ENCODE data around the gene SMAP2.
A peak's percentile ranks its signal among the peaks of the same experiment; 100 is the strongest.

Gene SMAP2

DNA sequence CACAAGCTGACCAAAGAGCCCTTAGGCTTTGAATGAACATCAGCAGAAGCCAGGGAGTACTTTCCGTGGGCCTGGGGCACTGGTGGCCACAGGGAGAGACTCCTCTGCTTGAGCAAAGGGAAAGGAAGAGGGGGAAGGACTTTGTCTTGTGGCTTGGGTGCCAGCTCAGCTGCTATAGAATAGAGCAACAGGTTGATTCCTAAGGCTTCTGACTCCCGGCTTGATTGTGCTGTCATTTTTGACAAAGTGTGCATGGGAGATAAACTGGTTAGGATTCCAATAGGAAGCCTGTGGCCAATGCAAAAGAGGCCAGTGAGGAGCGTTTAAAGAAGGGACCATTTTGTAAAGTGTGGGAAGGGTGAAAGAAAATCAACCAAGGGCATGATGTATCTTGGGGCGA is 11.9 kb upstream of the SMAP2 start:
- TF ChIP-seq POLR2AphosphoS5 (IDR thresholded peaks at IDR 0.05; ENCODE audit: low read depth, low read length) (no peak), SIN3A (IDR thresholded peaks at IDR 0.05; ENCODE audit: borderline replicate concordance, insufficient read depth, low read length) (no peak), FOXP2 (optimal IDR thresholded peaks at IDR 0.05; ENCODE audit: borderline replicate concordance, extremely low read depth, extremely low read length, insufficient read depth) (no peak), TAF1 (IDR thresholded peaks at IDR 0.05; ENCODE audit: borderline replicate concordance, insufficient read depth, low read length) (no peak)
- TF ChIP-seq, protein P1, sequence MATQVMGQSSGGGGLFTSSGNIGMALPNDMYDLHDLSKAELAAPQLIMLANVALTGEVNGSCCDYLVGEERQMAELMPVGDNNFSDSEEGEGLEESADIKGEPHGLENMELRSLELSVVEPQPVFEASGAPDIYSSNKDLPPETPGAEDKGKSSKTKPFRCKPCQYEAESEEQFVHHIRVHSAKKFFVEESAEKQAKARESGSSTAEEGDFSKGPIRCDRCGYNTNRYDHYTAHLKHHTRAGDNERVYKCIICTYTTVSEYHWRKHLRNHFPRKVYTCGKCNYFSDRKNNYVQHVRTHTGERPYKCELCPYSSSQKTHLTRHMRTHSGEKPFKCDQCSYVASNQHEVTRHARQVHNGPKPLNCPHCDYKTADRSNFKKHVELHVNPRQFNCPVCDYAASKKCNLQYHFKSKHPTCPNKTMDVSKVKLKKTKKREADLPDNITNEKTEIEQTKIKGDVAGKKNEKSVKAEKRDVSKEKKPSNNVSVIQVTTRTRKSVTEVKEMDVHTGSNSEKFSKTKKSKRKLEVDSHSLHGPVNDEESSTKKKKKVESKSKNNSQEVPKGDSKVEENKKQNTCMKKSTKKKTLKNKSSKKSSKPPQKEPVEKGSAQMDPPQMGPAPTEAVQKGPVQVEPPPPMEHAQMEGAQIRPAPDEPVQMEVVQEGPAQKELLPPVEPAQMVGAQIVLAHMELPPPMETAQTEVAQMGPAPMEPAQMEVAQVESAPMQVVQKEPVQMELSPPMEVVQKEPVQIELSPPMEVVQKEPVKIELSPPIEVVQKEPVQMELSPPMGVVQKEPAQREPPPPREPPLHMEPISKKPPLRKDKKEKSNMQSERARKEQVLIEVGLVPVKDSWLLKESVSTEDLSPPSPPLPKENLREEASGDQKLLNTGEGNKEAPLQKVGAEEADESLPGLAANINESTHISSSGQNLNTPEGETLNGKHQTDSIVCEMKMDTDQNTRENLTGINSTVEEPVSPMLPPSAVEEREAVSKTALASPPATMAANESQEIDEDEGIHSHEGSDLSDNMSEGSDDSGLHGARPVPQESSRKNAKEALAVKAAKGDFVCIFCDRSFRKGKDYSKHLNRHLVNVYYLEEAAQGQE (IDR thresholded peaks at IDR 0.05; ENCODE audit: insufficient read depth in 1 of 2, low read depth in 2 of 2, low read length in 2 of 2), result no peak

DNA sequence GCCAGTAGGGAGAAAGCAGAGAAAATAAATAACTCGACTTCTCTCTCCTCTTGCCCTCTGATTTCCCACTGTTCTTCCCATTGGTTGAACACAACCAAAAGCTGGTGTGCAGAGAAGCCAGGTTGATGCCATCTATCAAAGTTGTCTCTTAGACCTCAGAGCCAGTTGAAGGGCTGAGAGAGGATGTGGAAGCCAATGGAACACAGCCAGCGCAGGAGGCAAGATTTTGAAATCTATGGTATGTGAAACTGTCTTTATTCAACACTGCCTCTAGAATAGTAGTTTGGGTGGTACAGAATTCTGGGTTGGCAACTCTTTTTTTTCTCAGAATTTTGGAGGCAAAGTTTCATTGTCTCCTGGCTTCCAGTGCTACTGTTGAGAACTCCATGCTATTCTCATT is 11.3 kb upstream of the SMAP2 start:
- no peak for TF ChIP-seq FOXP2 (optimal IDR thresholded peaks at IDR 0.05; ENCODE audit: borderline replicate concordance, extremely low read depth, extremely low read length, insufficient read depth)

DNA sequence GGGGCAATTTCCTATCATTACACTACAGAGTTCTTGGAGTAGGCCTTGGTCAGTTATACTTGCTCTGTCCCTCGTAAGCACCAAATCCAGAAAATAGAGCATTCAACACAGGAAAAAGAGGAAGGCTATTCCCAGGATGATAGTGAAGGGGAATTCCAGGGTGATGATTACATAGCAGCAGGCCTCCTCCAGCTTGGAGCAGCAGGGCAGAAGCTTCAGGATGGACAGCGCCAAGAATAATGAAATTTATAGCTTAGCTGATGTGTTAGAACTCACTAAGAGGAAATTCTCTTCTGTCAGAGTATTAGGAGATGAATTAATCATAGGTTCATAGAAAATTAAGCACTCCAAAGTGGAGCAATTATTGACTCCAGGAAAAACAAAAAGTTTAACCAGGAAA is 10.8 kb upstream of the SMAP2 start:
- TF ChIP-seq SIN3A (IDR thresholded peaks at IDR 0.05; ENCODE audit: borderline replicate concordance, insufficient read depth, low read length) (no peak), TAF1 (IDR thresholded peaks at IDR 0.05; ENCODE audit: borderline replicate concordance, insufficient read depth, low read length) (no peak), FOXP2 (optimal IDR thresholded peaks at IDR 0.05; ENCODE audit: borderline replicate concordance, extremely low read depth, extremely low read length, insufficient read depth) (no peak), POLR2AphosphoS5 (IDR thresholded peaks at IDR 0.05; ENCODE audit: low read depth, low read length) (no peak)
- TF ChIP-seq, protein P1 (IDR thresholded peaks at IDR 0.05; ENCODE audit: insufficient read depth in 1 of 2, low read depth in 2 of 2, low read length in 2 of 2), result peak; percentile 77 to 90

DNA sequence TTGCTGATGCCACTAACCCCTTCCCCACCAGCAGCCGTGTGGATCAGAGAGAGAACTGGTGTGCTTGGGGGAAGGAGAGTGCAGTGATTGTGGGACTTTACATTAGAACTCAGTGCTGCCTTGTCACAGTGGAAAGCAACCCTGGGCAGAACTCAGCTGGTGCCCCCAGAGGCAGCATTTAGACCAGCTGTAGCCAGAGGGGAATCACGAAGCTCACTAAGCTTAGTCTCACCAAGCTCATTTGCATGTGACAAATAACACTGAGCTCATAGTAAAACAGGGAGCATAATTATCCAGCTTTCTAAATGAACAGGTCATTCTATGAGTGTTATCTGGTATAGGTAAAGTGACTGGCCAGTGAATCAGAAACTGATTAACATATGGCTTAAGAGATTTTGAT is 9.8 kb upstream of the SMAP2 start:
- no peak for TF ChIP-seq FOXP2 (optimal IDR thresholded peaks at IDR 0.05; ENCODE audit: borderline replicate concordance, extremely low read depth, extremely low read length, insufficient read depth)
- no peak for TF ChIP-seq POLR2AphosphoS5 (IDR thresholded peaks at IDR 0.05; ENCODE audit: low read depth, low read length)
- TF ChIP-seq, protein P1 (IDR thresholded peaks at IDR 0.05; ENCODE audit: insufficient read depth in 1 of 2, low read depth in 2 of 2, low read length in 2 of 2), result no peak
- no peak for TF ChIP-seq SIN3A (IDR thresholded peaks at IDR 0.05; ENCODE audit: borderline replicate concordance, insufficient read depth, low read length)
- no peak for TF ChIP-seq TAF1 (IDR thresholded peaks at IDR 0.05; ENCODE audit: borderline replicate concordance, insufficient read depth, low read length)

DNA sequence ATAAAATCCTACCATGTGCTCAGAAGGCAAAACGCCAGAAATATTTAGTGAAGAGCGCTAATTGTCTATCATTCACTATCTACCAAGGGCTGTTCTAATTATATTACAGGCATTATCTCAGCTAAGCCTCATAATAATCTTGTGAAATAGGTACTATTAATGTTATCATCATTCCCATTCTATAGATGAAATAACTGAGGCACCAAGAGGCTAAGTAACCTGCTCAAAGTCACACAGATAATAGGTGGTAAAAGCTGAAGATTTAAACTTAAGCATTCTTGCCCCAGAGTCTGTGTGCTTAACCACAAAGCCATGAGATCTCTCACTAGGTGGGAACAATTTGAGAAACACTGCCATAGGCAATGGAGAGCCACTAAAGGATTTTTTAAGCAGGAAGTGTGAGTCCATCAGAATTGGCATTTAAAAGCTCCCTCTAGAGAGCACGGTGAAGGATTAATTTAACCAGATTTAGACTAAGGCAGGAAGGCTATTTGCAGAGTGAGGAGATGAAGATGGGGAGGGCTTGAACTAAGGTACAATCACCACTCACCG is 1.7 kb upstream of the SMAP2 start:
- TF ChIP-seq POLR2AphosphoS5 (IDR thresholded peaks at IDR 0.05; ENCODE audit: low read depth, low read length), result no peak
- no peak for TF ChIP-seq FOXP2 (optimal IDR thresholded peaks at IDR 0.05; ENCODE audit: borderline replicate concordance, extremely low read depth, extremely low read length, insufficient read depth)
- no peak for TF ChIP-seq SIN3A (IDR thresholded peaks at IDR 0.05; ENCODE audit: borderline replicate concordance, insufficient read depth, low read length)
- TF ChIP-seq, protein P1 (IDR thresholded peaks at IDR 0.05; ENCODE audit: insufficient read depth in 1 of 2, low read depth in 2 of 2, low read length in 2 of 2), result no peak
- TF ChIP-seq TAF1 (IDR thresholded peaks at IDR 0.05; ENCODE audit: borderline replicate concordance, insufficient read depth, low read length), result no peak

Data from PFSK-1 (cell line).